Lower lobe of right lung (tissue), 2 donors: ENCODE data around the gene PHLPP1. TPM values are rescaled to one million over a fixed set of nuclear protein-coding genes. Genes with fewer than 3 reads are reported as not detected.
"Not testable (repeated sequence)": the region's sequence is repeated elsewhere in the genome, so short reads cannot be mapped to it uniquely, and the experiment has no call there.

Experiments
- ATAC-seq, 2 donors: fragments of 200-7000 bp; cut with Tn5 transposase; one replicate each; pipeline ENCODE4 v1.9.1; 2020 to 2022; ENCODE audit warnings: mild to moderate bottlenecking in 2 of 2, moderate library complexity in 2 of 2
- DNase-seq: peaks from one replicate; pipeline ENCODE4 v3.0.0-alpha.2; 2020
- H3K27ac ChIP-seq: fragments of 200-600 bp; one replicate; pipeline ENCODE4 v1.8.0; 2022
- H3K27me3 ChIP-seq: fragments of 200-600 bp; one replicate; pipeline ENCODE4 v1.8.0; 2022; ENCODE audit warnings: low read depth
- H3K36me3 ChIP-seq: fragments of 200-600 bp; one replicate; pipeline ENCODE4 v1.8.0; 2022; ENCODE audit warnings: mild to moderate bottlenecking
- H3K4me1 ChIP-seq: fragments of 200-600 bp; one replicate; pipeline ENCODE4 v1.8.0; 2022
- H3K4me3 ChIP-seq: fragments of 200-600 bp; one replicate; pipeline ENCODE4 v1.8.0; 2022; ENCODE audit warnings: mild to moderate bottlenecking
- H3K9me3 ChIP-seq: fragments of 200-600 bp; one replicate; pipeline ENCODE4 v1.8.0; 2022
- CTCF ChIP-seq: fragments of 200-600 bp; IDR thresholded peaks from one replicate; pipeline ENCODE4 v1.8.0; 2022; ENCODE audit warnings: antibody characterized with exemption, mild to moderate bottlenecking
- intact Hi-C: fragments of 100-400 bp; cut with DNase I; formaldehyde crosslinking; loops from one replicate; pipeline ENCODE4 v1.11.0; 2022
- total RNA-seq: library from RNA; stranded (reverse); fragmentation: NEBNext Ultra II Directional; extraction: Animal tissue kit (Norgen Biotek cat#: 25700); gene quantifications from one replicate; pipeline ENCODE4 v1.2.1, GENCODE V29; 2021
- donor health status: DM: no; HTN: yes; CAD: no; lungs with severe emphysema.

The PHLPP1 gene
- total RNA-seq, 1 donor from 2014 or later, result 12.6 TPM

DNA sequence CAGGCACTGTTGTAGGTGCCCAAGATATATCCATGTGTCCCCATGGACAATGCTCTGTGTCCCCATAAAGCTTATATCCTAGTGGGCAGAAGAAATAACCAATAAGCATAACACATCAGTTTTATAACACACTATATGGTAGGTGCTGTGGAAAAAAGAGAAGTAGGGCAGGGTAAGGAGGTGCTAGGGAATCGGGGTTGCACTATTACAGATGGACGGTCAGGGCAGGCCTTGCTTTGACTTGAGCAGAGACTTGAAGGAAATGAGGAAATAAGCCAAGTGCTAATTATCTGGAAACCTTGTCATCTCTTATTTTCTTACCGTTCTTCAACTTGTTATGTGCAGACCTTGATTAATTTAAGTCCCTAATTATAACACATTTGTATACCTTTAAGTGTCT lies 82.0 kb downstream of the PHLPP1 start:
- no peak for ATAC-seq

DNA sequence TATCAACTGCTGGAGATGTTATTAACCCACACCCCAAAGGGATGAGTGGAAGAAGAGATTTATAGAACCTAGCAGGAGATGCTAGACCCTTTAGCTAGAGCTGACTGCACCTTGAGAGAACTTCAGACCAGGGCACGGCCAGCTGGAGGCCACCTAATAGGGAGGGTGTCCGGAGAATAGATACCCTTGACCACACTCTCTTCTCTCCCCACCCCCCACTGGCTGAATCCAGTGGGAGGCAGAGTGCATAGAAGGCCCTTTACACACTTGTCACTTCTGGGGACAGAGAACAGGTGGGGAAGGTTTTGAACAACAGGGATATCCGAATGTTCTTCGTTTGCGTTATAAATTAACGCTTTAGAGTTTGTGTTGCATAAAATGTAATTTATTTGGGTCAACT lies 84.6 kb downstream of the PHLPP1 start:
- Histone ChIP-seq H3K4me3 (no peak overlapping the region), H3K36me3 (no peaks in the 10 kb centered on the region), H3K9me3 (no peaks in the 10 kb centered on the region), H3K27ac (no peak overlapping the region), H3K27me3 (no peaks in the 10 kb centered on the region), H3K4me1 (no peaks in the 10 kb centered on the region)
- intact Hi-C loops, result no loop called here
- no peak for DNase-seq
- TF ChIP-seq CTCF, result no peak
- no peak for ATAC-seq

More for the DNA sequence above, 82.0 kb downstream of the PHLPP1 start:
- no peak for DNase-seq
- Histone ChIP-seq H3K27me3 (no peaks in the 10 kb centered on the region), H3K27ac (no peak overlapping the region), H3K9me3 (no peaks in the 10 kb centered on the region), H3K4me1 (no peaks in the 10 kb centered on the region), H3K36me3 (no peaks in the 10 kb centered on the region), H3K4me3 (no peak overlapping the region)
- intact Hi-C loops, result no loop called here
- no peak for TF ChIP-seq CTCF

GRCh38 chr18:62802523-62802922 lies 87.2 kb downstream of the PHLPP1 start:
- TF ChIP-seq CTCF, result no peak
- no peaks in the 10 kb centered on the region for H3K36me3 ChIP-seq
- no peaks in the 10 kb centered on the region for H3K9me3 ChIP-seq
- H3K27ac ChIP-seq, result no peak overlapping the region
- H3K4me1 ChIP-seq, result no peaks in the 10 kb centered on the region
- ATAC-seq (no peak), DNase-seq (no peak)
- intact Hi-C loops, result no loop called here
- H3K27me3 ChIP-seq, result no peaks in the 10 kb centered on the region
- H3K4me3 ChIP-seq, result no peak overlapping the region

DNA sequence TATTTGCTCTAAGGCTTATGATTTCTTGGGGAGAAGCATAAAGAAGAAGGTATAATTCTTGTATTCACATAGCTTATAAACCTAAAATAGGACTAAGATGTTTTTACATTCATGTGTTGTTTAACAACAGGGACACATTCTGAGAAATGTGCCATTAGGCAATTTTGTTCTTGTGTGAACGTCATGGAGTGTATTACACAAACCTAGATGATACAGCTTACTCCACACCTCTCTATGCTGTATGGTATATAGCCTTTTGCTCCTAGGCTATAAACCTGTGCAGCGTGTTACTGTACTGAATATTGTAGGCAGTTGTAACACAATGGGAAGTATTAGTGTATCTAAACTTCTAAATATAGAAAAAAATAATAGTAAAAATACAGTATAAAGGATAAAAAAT lies 92.1 kb downstream of the PHLPP1 start:
- no peak for TF ChIP-seq CTCF
- Histone ChIP-seq H3K9me3 (no peaks in the 10 kb centered on the region), H3K27me3 (no peaks in the 10 kb centered on the region), H3K4me1 (no peaks in the 10 kb centered on the region), H3K36me3 (no peaks in the 10 kb centered on the region), H3K4me3 (no peak overlapping the region), H3K27ac (no peak overlapping the region)
- ATAC-seq (peak; percentile 32 to 36), DNase-seq (no peak)
- intact Hi-C loops, result no loop called here

- TF ChIP-seq CTCF, result no peak
- intact Hi-C loops, result no loop called here
- Histone ChIP-seq H3K4me1 (no peaks in the 10 kb centered on the region), H3K27ac (no peak overlapping the region), H3K4me3 (no peak overlapping the region), H3K27me3 (no peaks in the 10 kb centered on the region), H3K9me3 (no peaks in the 10 kb centered on the region), H3K36me3 (no peaks in the 10 kb centered on the region)
- DNase-seq (no peak), ATAC-seq (peak; percentile 61)
Measured at GRCh38 chr18:62808123-62808522, 92.8 kb downstream of the PHLPP1 start.

DNA sequence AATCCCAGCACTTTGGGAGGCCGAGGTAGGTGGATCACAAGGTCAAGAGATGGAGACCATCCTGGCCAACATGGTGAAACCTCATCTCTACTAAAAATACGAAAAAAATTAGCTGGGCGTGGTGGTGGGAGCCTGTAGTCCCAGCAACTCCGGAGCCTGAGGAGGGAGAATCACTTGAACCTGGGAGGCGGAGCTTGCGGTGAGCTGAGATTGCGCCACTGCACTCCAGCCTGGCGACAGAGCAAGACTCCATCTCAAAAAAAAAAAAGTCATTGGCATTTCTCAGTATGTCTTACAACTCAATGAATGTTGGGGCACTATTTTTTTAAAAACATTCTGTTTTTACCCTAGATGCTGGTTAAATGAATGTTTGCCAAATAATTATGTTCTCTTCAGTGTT lies 94.1 kb downstream of the PHLPP1 start:
- DNase-seq, result peak; percentile 53
- H3K4me1 ChIP-seq, H3K27me3 ChIP-seq, H3K4me3 ChIP-seq, intact Hi-C loops, H3K27ac ChIP-seq, H3K9me3 ChIP-seq, H3K36me3 ChIP-seq: not testable (repeated sequence)
- ATAC-seq, result peak in 1 of 2 donors; percentile 79
